ENCODE data around the gene RPN1.
A peak's percentile ranks its signal among the peaks of the same experiment; 100 is the strongest.

Gene RPN1

DNA sequence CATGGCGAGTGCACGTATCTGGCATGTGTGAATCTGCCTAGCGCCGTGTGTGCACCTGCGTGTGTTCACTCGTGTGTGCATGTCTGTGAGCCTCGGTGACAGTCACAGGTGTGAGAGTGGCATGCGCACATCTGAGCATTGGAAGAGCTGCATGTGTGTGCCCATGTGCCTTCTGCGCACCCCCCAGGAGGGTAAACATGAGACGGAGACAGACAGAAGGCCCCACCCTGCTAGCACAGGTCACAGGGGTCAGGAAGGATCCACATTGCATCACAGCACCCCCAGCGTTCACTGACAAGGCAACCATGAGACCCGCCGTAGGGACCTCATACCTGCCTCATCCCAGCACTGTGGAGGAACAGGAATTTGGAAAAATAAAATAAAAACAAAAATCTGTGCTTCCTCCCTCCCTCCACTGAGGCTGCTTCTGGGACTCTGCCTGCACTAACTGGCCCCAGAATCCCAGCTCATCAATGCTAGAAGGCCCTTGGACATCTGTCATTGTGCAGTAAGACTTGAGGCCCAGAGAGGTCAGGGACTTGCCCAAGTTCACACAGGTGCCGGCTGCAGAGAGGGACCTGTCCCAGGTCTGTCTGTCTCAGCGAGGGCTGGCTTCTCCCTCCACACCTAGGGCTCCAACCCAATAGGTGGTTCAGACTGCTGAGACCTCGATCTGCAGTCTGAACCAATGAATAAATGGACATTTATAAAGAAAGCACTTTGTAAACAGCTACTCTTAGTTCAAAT is 37.4 kb downstream of the RPN1 start:
- TF ChIP-seq, protein P1, sequence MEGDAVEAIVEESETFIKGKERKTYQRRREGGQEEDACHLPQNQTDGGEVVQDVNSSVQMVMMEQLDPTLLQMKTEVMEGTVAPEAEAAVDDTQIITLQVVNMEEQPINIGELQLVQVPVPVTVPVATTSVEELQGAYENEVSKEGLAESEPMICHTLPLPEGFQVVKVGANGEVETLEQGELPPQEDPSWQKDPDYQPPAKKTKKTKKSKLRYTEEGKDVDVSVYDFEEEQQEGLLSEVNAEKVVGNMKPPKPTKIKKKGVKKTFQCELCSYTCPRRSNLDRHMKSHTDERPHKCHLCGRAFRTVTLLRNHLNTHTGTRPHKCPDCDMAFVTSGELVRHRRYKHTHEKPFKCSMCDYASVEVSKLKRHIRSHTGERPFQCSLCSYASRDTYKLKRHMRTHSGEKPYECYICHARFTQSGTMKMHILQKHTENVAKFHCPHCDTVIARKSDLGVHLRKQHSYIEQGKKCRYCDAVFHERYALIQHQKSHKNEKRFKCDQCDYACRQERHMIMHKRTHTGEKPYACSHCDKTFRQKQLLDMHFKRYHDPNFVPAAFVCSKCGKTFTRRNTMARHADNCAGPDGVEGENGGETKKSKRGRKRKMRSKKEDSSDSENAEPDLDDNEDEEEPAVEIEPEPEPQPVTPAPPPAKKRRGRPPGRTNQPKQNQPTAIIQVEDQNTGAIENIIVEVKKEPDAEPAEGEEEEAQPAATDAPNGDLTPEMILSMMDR (IDR thresholded peaks at IDR 0.05; ENCODE audit: low read depth, low read length): no peak
- in situ Hi-C loops (cut with HindIII; ENCODE audit: low sequenced_read_pairs): no loop called here
- no peak overlapping the region for H3K4me3 ChIP-seq (ENCODE audit: low read depth, low read length)
- DNase-seq (ENCODE audit: low read depth, low spot score): no peak

DNA sequence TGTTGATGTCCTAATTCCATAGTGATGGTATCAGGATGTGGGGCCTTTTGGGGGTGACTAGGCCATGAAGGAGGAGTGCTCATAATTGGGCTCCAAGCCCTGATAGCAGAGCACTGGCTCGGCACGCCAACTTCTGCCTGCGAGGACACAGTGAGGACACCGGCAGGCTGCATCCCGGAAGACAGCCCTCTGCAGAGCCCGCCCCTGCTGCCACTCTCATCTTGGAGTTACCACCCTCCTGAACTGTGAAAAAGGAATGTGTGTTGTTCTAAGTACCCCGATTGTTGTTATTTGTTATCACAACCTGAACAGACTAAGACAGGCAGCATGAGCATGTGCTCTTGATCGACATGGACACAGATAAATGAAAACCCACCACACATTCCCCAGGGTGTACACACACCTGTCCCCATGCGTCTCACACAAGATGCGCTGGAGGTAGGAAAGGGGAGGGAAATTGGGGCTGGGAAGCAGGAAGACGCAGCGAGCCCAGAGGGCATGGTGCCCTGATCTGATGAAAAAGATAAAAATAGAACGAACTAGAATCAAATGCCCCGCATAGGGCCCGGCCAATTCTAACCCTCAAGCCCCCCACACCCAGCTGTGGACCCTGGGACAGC is 40.1 kb downstream of the RPN1 start:
- TF ChIP-seq, protein P1 (IDR thresholded peaks at IDR 0.05; ENCODE audit: low read depth, low read length): no peak
- in situ Hi-C loops (cut with HindIII; ENCODE audit: low sequenced_read_pairs): no loop called here
- no peak for DNase-seq (ENCODE audit: low read depth, low spot score)
- no peak overlapping the region for H3K4me3 ChIP-seq (ENCODE audit: low read depth, low read length)

DNA sequence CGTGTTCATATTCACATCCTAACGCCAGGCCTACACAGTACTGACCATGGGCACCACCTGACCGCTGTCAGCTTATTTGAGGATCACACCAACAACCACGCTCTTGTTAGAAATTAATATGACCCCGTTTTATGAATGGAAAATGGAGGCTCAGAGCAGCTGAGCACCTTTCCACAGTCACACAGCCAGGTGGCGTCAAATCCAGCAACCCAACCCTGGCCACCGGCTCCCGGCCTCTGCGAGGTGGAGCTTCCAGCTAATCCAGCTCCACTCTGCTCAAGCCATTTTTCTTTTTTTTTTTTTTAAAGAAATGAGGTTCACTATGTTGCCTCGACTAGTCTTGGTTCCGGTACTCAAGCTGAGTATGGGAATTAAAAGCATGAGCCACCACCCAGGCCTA is 41.3 kb downstream of the RPN1 start:
- TF ChIP-seq, protein P1 (IDR thresholded peaks at IDR 0.05; ENCODE audit: low read depth, low read length): peak; percentile 2
- in situ Hi-C loops (cut with HindIII; ENCODE audit: low sequenced_read_pairs): no loop called here

DNA sequence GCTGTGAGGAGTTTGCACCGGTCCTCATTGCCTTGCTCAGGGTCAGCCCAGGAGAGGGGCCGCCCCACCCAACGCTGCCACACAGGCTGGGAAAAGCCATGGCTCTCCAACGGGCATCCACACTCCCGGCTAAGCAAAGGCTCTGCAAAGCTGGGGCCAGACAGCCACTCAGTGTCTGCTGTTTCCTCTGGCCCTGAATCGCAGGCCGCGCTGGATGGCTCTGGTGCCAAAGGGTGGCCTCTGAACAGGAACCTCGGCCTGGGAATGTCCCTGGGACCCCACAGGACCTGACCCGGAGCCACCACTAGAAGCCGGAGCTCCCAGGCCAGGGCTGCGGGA is 42.9 kb downstream of the RPN1 start:
- no peak for DNase-seq (ENCODE audit: low read depth, low spot score)

More for the DNA sequence above, 41.3 kb downstream of the RPN1 start:
- DNase-seq (ENCODE audit: low read depth, low spot score): no peak
- no peak overlapping the region for H3K4me3 ChIP-seq (ENCODE audit: low read depth, low read length)

DNA sequence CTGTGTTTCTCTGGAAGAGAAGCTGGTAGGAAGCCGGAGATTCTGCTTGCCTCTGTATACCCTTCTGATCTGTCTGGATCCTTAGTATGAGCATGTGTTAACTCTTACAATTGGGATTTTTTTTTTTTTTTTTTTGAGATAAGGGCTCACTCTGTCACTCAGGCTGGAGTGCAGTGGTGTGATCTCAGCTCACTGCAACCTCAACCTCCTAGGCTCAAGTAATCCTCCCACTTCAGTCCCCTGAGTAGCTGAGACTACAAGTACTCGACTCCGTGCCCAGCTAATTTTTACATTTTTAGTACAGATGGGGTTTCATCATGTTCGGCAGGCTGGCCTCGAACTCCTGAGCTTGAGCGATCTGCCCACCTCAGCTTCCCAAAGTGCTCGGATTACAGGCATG is 44.5 kb downstream of the RPN1 start:
- TF ChIP-seq, protein P1 (IDR thresholded peaks at IDR 0.05; ENCODE audit: low read depth, low read length): no peak
- in situ Hi-C loops (cut with HindIII; ENCODE audit: low sequenced_read_pairs): no loop called here
- H3K4me3 ChIP-seq (ENCODE audit: low read depth, low read length): no peak overlapping the region
- DNase-seq (ENCODE audit: low read depth, low spot score): no peak

More for the DNA sequence above, 42.9 kb downstream of the RPN1 start:
- TF ChIP-seq, protein P1 (IDR thresholded peaks at IDR 0.05; ENCODE audit: low read depth, low read length): no peak
- H3K4me3 ChIP-seq (ENCODE audit: low read depth, low read length): peak overlapping the region; percentile 51
- in situ Hi-C loops (cut with HindIII; ENCODE audit: low sequenced_read_pairs): no loop called here

DNA sequence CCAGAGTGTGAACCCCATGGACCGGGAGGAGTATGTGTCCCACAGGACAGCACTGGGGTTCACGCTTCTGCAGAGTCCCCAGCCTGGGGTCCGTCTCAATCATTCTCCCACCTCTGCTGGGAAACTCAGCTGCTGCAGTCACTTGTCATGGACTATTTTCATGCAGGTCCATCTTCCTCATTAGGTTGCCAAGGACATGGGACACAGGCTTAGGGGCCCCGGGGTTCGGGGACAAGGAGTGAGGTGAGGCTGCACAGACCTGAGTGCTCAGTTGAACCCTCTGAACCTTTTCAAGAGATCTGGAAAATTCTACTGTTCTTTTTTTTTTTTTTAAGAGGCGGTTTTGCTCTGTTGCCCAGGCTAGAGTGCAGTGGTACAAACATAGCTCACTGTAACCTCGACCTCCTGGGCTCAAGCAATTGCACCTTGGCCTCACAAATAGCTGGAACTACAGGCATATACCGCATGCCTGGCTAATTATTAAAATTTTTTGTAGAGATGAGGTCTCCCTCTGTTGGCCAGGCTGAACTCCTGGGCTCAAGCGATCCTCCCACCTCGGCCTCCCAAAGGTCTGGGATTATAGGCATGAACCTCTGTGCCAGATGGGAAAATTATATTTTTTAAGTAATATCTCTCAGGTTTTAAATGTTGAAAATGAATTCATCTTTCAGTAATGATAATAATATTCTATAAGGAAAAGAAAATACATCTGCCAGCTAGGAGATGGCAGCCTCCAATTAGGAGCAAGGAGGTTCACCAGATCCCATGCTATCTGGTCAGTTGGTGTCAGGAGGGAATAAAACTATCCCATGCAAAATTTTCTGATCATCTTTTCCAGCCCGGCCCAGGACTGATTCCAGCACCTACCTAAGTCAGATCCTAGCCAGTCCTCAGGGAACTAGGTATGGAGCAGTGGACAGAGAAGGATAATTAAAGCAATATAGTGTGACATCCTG is 45.2 kb downstream of the RPN1 start:
- in situ Hi-C loops (cut with HindIII; ENCODE audit: low sequenced_read_pairs): no loop called here
- DNase-seq (ENCODE audit: low read depth, low spot score): no peak
- no peak overlapping the region for H3K4me3 ChIP-seq (ENCODE audit: low read depth, low read length)
- TF ChIP-seq, protein P1 (IDR thresholded peaks at IDR 0.05; ENCODE audit: low read depth, low read length): no peak

Measured in astrocyte of the spinal cord (primary cell).